SK-N-MC (cell line): ENCODE results near the gene GASK1A.
"Not testable (repeated sequence)": the region's sequence is repeated elsewhere in the genome, so short reads cannot be mapped to it uniquely, and the experiment has no call there.

Experiments
- DNase-seq: peaks from one replicate; pipeline ENCODE4 v3.0.0-alpha.2; 2011; ENCODE audit warnings: low read depth, low spot score
- H3K27ac ChIP-seq: fragments of 200-600 bp; sonication (generic); 2 replicates; pipeline ENCODE4 v1.5.1; 2016; ENCODE audit warnings: mixed run types
- H3K36me3 ChIP-seq: fragments of 200-600 bp; sonication (generic); 2 replicates; pipeline ENCODE4 v1.6.1; 2017; ENCODE audit warnings: antibody characterized with exemption, low read length, mixed read lengths; ENCODE audit not compliant: insufficient read depth
- H3K4me3 ChIP-seq: fragments of 200-600 bp; sonication (generic); 2 replicates; pipeline ENCODE4 v1.5.1; 2016
- H3K9ac ChIP-seq: fragments of 200-600 bp; sonication (generic); 2 replicates; pipeline ENCODE4 v1.8.0; 2017; ENCODE audit warnings: mixed run types, mixed read lengths; ENCODE audit not compliant: insufficient read length
- H3K9me3 ChIP-seq: fragments of 200-600 bp; sonication (generic); 2 replicates; pipeline ENCODE4 v1.6.1; 2017; ENCODE audit warnings: low read depth, mild to moderate bottlenecking, antibody characterized with exemption, low read length, moderate library complexity, mixed read lengths
- EZH2 ChIP-seq: fragments of 200-600 bp; sonication (generic); IDR thresholded peaks from one replicate; pipeline ENCODE4 v1.6.1; 2017; ENCODE audit warnings: antibody characterized with exemption
- FOXP2 ChIP-seq: optimal IDR thresholded peaks from 2 replicates; pipeline ENCODE3; 2011; ENCODE audit warnings: mild to moderate bottlenecking, moderate library complexity; ENCODE audit not compliant: insufficient read depth; ENCODE audit errors: extremely low read length, control extremely low read depth
- POLR2AphosphoS5 ChIP-seq: IDR thresholded peaks from 2 replicates; pipeline ENCODE4 v1.6.1; 2012; ENCODE audit warnings: mild to moderate bottlenecking, low read depth, low read length, borderline replicate concordance

GASK1A gene

GRCh38 chr3:42957573-42957972, 21.5 kb upstream of the GASK1A start:
- H3K9me3 ChIP-seq = no peaks in the 10 kb centered on the region
- H3K36me3 ChIP-seq = no peaks in the 10 kb centered on the region
- DNase-seq = no peak
- no peak for TF ChIP-seq POLR2AphosphoS5
- TF ChIP-seq FOXP2 = no peak
- no peak for TF ChIP-seq EZH2
- H3K9ac ChIP-seq = no peak overlapping the region
- no peak overlapping the region for H3K4me3 ChIP-seq
- H3K27ac ChIP-seq = no peak overlapping the region

GRCh38 chr3:42960282-42960681, 18.8 kb upstream of the GASK1A start:
- TF ChIP-seq POLR2AphosphoS5 (no peak), EZH2 (no peak), FOXP2 (no peak)
- DNase-seq = no peak
- Histone ChIP-seq H3K9me3 (no peaks in the 10 kb centered on the region), H3K4me3 (no peak overlapping the region), H3K27ac (no peak overlapping the region), H3K36me3 (no peaks in the 10 kb centered on the region), H3K9ac (no peak overlapping the region)

GRCh38 chr3:42960786-42961185, 18.3 kb upstream of the GASK1A start:
- no peak overlapping the region for H3K4me3 ChIP-seq
- TF ChIP-seq POLR2AphosphoS5 = no peak
- TF ChIP-seq EZH2 = no peak
- no peak for TF ChIP-seq FOXP2
- no peak overlapping the region for H3K9ac ChIP-seq
- H3K27ac ChIP-seq = no peak overlapping the region
- DNase-seq = no peak
- no peaks in the 10 kb centered on the region for H3K9me3 ChIP-seq
- H3K36me3 ChIP-seq = no peaks in the 10 kb centered on the region

- Histone ChIP-seq H3K4me3 (no peak overlapping the region), H3K27ac (no peak overlapping the region), H3K9me3 (no peaks in the 10 kb centered on the region), H3K9ac (no peak overlapping the region), H3K36me3 (no peaks in the 10 kb centered on the region)
- no peak for DNase-seq
- TF ChIP-seq FOXP2 (no peak), POLR2AphosphoS5 (no peak), EZH2 (no peak)
Measured at GRCh38 chr3:42961633-42962032, 17.5 kb upstream of the GASK1A start.

DNA sequence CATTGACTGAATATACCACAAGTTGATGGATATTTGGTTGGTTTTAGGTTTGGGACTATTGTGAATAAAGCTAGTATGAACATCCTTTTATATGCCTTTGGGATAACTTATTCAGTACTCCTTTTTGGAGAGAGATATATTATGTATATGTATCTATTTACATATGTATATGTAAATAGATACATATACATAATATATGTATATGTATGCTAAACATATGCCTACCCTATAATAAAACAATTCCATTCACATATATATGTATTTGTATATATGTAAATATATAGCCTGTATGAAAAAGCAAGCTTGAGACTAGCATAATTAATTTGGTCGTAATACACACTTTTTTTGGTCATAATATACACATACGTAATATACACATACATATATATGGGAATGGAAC, 15.8 kb upstream of the GASK1A start:
- no peaks in the 10 kb centered on the region for H3K9me3 ChIP-seq
- no peak overlapping the region for H3K9ac ChIP-seq
- TF ChIP-seq POLR2AphosphoS5 = no peak
- TF ChIP-seq FOXP2 = no peak
- no peak for TF ChIP-seq EZH2
- no peak for DNase-seq
- H3K4me3 ChIP-seq = no peak overlapping the region
- no peaks in the 10 kb centered on the region for H3K36me3 ChIP-seq
- H3K27ac ChIP-seq = no peak overlapping the region

- H3K27ac ChIP-seq = no peak overlapping the region
- H3K4me3 ChIP-seq = no peak overlapping the region
- no peaks in the 10 kb centered on the region for H3K9me3 ChIP-seq
- H3K36me3 ChIP-seq = no peaks in the 10 kb centered on the region
- H3K9ac ChIP-seq = no peak overlapping the region
- TF ChIP-seq EZH2 = no peak
- no peak for TF ChIP-seq POLR2AphosphoS5
- TF ChIP-seq FOXP2 = no peak
- no peak for DNase-seq
Measured at GRCh38 chr3:42964266-42964665, 14.8 kb upstream of the GASK1A start.

GRCh38 chr3:42970557-42970956, 8.6 kb upstream of the GASK1A start:
- no peaks in the 10 kb centered on the region for H3K36me3 ChIP-seq
- H3K9me3 ChIP-seq = no peaks in the 10 kb centered on the region
- H3K27ac ChIP-seq = no peak overlapping the region
- DNase-seq = no peak
- H3K9ac ChIP-seq = no peak overlapping the region
- no peak overlapping the region for H3K4me3 ChIP-seq
- TF ChIP-seq EZH2 (no peak), POLR2AphosphoS5 (no peak), FOXP2 (no peak)

DNA sequence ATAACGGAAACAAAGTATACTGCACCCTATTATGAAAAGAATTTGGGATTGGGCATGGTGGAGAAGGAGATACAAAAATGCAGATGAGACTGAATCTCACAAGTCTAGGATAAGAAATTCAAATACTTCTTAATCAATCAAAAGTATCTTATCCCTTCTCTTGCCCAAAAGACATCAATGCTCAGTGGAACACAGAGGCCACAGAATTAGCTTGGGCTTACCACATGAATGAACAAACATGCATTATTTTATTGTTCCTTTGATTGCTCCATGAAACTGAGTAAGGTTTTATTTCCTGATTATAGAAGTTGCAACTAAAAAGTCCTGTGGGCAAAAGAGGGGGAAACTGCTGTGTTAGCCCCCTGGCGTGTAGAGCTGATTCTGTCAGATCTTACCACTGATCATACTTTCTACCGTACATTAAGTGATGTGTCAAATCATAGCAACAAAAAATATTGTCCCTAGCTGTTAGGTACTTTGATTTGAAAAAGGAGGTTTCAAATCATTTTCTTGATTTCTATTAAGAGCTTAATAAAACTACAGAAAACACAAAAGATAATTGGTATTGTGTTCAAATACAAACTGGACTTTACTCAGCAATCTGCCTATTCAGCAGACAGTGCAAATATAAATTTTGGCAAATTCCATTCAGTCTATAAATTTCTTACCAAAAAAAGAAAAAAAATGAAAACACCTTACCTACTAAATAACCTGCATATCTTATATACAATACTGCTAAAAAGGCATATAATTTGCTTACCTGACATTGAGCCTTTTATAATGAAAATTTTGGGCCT, 7.9 kb upstream of the GASK1A start:
- DNase-seq = no peak
- no peak overlapping the region for H3K4me3 ChIP-seq
- H3K27ac ChIP-seq = no peak overlapping the region
- no peaks in the 10 kb centered on the region for H3K36me3 ChIP-seq
- H3K9me3 ChIP-seq = no peaks in the 10 kb centered on the region
- no peak overlapping the region for H3K9ac ChIP-seq
- no peak for TF ChIP-seq FOXP2
- TF ChIP-seq POLR2AphosphoS5 = no peak
- no peak for TF ChIP-seq EZH2

- H3K9me3 ChIP-seq, H3K9ac ChIP-seq, DNase-seq, H3K4me3 ChIP-seq, H3K36me3 ChIP-seq, H3K27ac ChIP-seq: not testable (repeated sequence)
Measured at GRCh38 chr3:42974906-42975305, 4.2 kb upstream of the GASK1A start.
